Mesenchymal stem cell (in vitro differentiated cells and primary cell): ENCODE measurements around the gene MTCL3.

Experiments used
- DNase-seq: peaks from one replicate; pipeline ENCODE4 v3.0.0-alpha.2; 2013
- H2AFZ ChIP-seq: one replicate; pipeline ENCODE4 v1.6.1; 2013; ENCODE audit warnings: low read depth, mild to moderate bottlenecking, control low read depth, inconsistent platforms, low read length, moderate library complexity
- H2AK5ac ChIP-seq: 2 replicates; pipeline ENCODE4 v1.6.1; 2013; ENCODE audit warnings: low read length, moderate library complexity, mild to moderate bottlenecking, inconsistent platforms; ENCODE audit not compliant: severe bottlenecking
- H2BK120ac ChIP-seq: one replicate; pipeline ENCODE4 v1.6.1; 2013; ENCODE audit warnings: low read depth, mild to moderate bottlenecking, inconsistent platforms, low read length, moderate library complexity
- H2BK12ac ChIP-seq, 2 experiments: one replicate each; pipeline ENCODE4 v1.6.1; 2013; ENCODE audit warnings: inconsistent platforms in 2 of 2, low read length in 2 of 2, mild to moderate bottlenecking in 2 of 2, moderate library complexity in 2 of 2, control low read depth in 1 of 2
- H2BK15ac ChIP-seq: one replicate; pipeline ENCODE4 v1.6.1; 2013; ENCODE audit warnings: mild to moderate bottlenecking, low read depth, inconsistent platforms; ENCODE audit not compliant: poor library complexity, severe bottlenecking
- H2BK5ac ChIP-seq: 2 replicates; pipeline ENCODE4 v1.6.1; 2013; ENCODE audit warnings: low read depth, mild to moderate bottlenecking, low read length, control low read depth, inconsistent platforms; ENCODE audit not compliant: poor library complexity, severe bottlenecking
- H3K14ac ChIP-seq, 2 experiments: one replicate each; pipeline ENCODE4 v1.6.1; 2013; ENCODE audit warnings: inconsistent platforms in 2 of 2, low read length in 2 of 2, control low read depth in 1 of 2, mild to moderate bottlenecking in 1 of 2, moderate library complexity in 1 of 2
- H3K18ac ChIP-seq, 2 experiments: one replicate each; pipeline ENCODE4 v1.6.1; 2013; ENCODE audit warnings: inconsistent platforms in 2 of 2, low read length in 2 of 2, control low read depth in 1 of 2, low read depth in 1 of 2, mild to moderate bottlenecking in 1 of 2
- H3K23ac ChIP-seq, 2 experiments: one replicate each; pipeline ENCODE4 v1.6.1; 2013; ENCODE audit warnings: inconsistent platforms in 2 of 2, low read length in 2 of 2, mild to moderate bottlenecking in 2 of 2, moderate library complexity in 2 of 2, control low read depth in 1 of 2
- H3K27ac ChIP-seq: 2 replicates; pipeline ENCODE4 v1.5.1; 2013; ENCODE audit warnings: mild to moderate bottlenecking, moderate library complexity, low read length, control low read depth, inconsistent platforms; ENCODE audit not compliant: poor library complexity, severe bottlenecking
- H3K27me3 ChIP-seq, 2 experiments: 2 replicates each; pipeline versions ENCODE4 v1.6.1 to v1.7.0; 2013; ENCODE audit warnings: low read length in 2 of 2, mild to moderate bottlenecking in 2 of 2, moderate library complexity in 2 of 2, control low read depth in 1 of 2, inconsistent platforms in 1 of 2; ENCODE audit not compliant: control insufficient read depth in 1 of 2, insufficient read depth in 1 of 2
- H3K36me3 ChIP-seq, 2 experiments: 2 replicates each; pipeline versions ENCODE4 v1.6.1 to v1.7.0; 2013; ENCODE audit warnings: low read length in 2 of 2, control low read depth in 1 of 2, inconsistent platforms in 1 of 2, low read depth in 1 of 2, mild to moderate bottlenecking in 1 of 2; ENCODE audit not compliant: insufficient read depth in 2 of 2, control insufficient read depth in 1 of 2
- H3K4ac ChIP-seq, 2 experiments: one replicate each; pipeline ENCODE4 v1.6.1; 2013; ENCODE audit warnings: inconsistent platforms in 2 of 2, low read length in 2 of 2, mild to moderate bottlenecking in 2 of 2, moderate library complexity in 2 of 2, control low read depth in 1 of 2, low read depth in 1 of 2
- H3K4me1 ChIP-seq: 2 replicates; pipeline ENCODE4 v1.6.1; 2013; ENCODE audit warnings: low read depth, low read length, control low read depth; ENCODE audit not compliant: control insufficient read depth, insufficient read depth
- H3K4me2 ChIP-seq: 2 replicates; pipeline ENCODE4 v1.6.1; 2013; ENCODE audit warnings: low read length, mild to moderate bottlenecking, inconsistent platforms; ENCODE audit not compliant: poor library complexity, severe bottlenecking
- H3K4me3 ChIP-seq, 2 experiments: 2 replicates each; pipeline versions ENCODE4 v1.5.1 to v1.7.0; 2013; ENCODE audit warnings: low read length in 2 of 2, mild to moderate bottlenecking in 2 of 2, control low read depth in 1 of 2, low read depth in 1 of 2; ENCODE audit not compliant: insufficient read depth in 1 of 2
- H3K79me1 ChIP-seq: replicated peaks from 2 replicates; pipeline ENCODE4 v1.6.1; 2013; ENCODE audit warnings: mild to moderate bottlenecking, control low read depth, low read length, inconsistent platforms; ENCODE audit not compliant: poor library complexity, severe bottlenecking
- H3K9ac ChIP-seq: 2 replicates; pipeline ENCODE4 v1.7.0; 2013; ENCODE audit warnings: mild to moderate bottlenecking, low read length, moderate library complexity
- H3K9me3 ChIP-seq: 2 replicates; pipeline ENCODE4 v1.7.0; 2013; ENCODE audit warnings: mild to moderate bottlenecking, low read length; ENCODE audit not compliant: control insufficient read depth
- H4K8ac ChIP-seq: one replicate; pipeline ENCODE4 v1.6.1; 2013; ENCODE audit warnings: inconsistent platforms, mild to moderate bottlenecking, low read length, moderate library complexity
- H4K91ac ChIP-seq: one replicate; pipeline ENCODE4 v1.6.1; 2013; ENCODE audit warnings: mild to moderate bottlenecking, low read length, inconsistent platforms
- WGBS: methylation state at CpG from one replicate; pipeline ENCODE4 v1.1.7; 2013; ENCODE audit warnings: mixed read lengths; 5-methylcytosine and 5-hydroxymethylcytosine counted together

The MTCL3 gene

GRCh38 chr6:127466416-127466815 lies 52.7 kb downstream of the MTCL3 start:
- Histone ChIP-seq H3K4me2 (no peak overlapping the region), H3K18ac (no peak overlapping the region), H2BK12ac (no peak overlapping the region), H3K4ac (no peak overlapping the region), H3K27me3 (no peaks in the 10 kb centered on the region), H3K27ac (no peak overlapping the region), H2BK15ac (no peak overlapping the region), H3K9me3 (no peaks in the 10 kb centered on the region), H2AFZ (no peak overlapping the region), H3K4me3 (no peak overlapping the region), H3K79me1 (peaks cover 20% of the 10 kb centered on the region), H4K91ac (no peak overlapping the region), H2BK5ac (no peak overlapping the region), H3K4me1 (no peaks in the 10 kb centered on the region), H3K9ac (no peak overlapping the region), H3K36me3 (peaks cover 0 to 3% of the 10 kb centered on the region in 2 experiments), H2BK120ac (no peak overlapping the region), H3K14ac (no peak overlapping the region), H2AK5ac (no peak overlapping the region), H3K23ac (no peak overlapping the region), H4K8ac (no peak overlapping the region)
- DNase-seq = no peak
- 89% methylated on average over 4 of the region's 5 CpGs for WGBS

- peak; percentile 63 for DNase-seq
- Histone ChIP-seq H2AFZ (no peak overlapping the region), H3K9ac (peak overlapping the region; percentile 61), H3K27me3 (no peaks in the 10 kb centered on the region), H3K27ac (no peak overlapping the region), H3K4me3 (no peak overlapping the region), H3K18ac (no peak overlapping the region), H4K8ac (no peak overlapping the region), H3K9me3 (no peaks in the 10 kb centered on the region), H2BK120ac (no peak overlapping the region), H3K4ac (no peak overlapping the region), H2BK15ac (no peak overlapping the region), H4K91ac (no peak overlapping the region), H3K23ac (no peak overlapping the region), H2AK5ac (no peak overlapping the region), H3K4me1 (no peaks in the 10 kb centered on the region), H3K14ac (no peak overlapping the region), H3K4me2 (no peak overlapping the region), H2BK12ac (no peak overlapping the region), H2BK5ac (no peak overlapping the region), H3K79me1 (peaks cover 14% of the 10 kb centered on the region), H3K36me3 (peaks cover 0 to 6% of the 10 kb centered on the region in 2 experiments)
- 100% methylated on average over 1 of the region's 3 CpGs for WGBS
Measured at GRCh38 chr6:127464881-127465459, 54.2 kb downstream of the MTCL3 start.

GRCh38 chr6:127464161-127464880 lies 54.8 kb downstream of the MTCL3 start:
- no peak overlapping the region for H3K4me2 ChIP-seq
- no peak overlapping the region for H2AFZ ChIP-seq
- H2BK15ac ChIP-seq = no peak overlapping the region
- DNase-seq = peak; percentile 29
- no peaks in the 10 kb centered on the region for H3K4me1 ChIP-seq
- 58% methylated on average over 5 of the region's 6 CpGs for WGBS
- peaks cover 9% of the 10 kb centered on the region for H3K79me1 ChIP-seq
- peak overlapping the region; percentile 61 for H3K9ac ChIP-seq
- no peak overlapping the region for H2BK5ac ChIP-seq
- H3K27ac ChIP-seq = no peak overlapping the region
- H3K4ac ChIP-seq = no peak overlapping the region
- H4K91ac ChIP-seq = no peak overlapping the region
- no peak overlapping the region for H4K8ac ChIP-seq
- no peaks in the 10 kb centered on the region for H3K9me3 ChIP-seq
- no peak overlapping the region for H3K4me3 ChIP-seq
- no peak overlapping the region for H3K23ac ChIP-seq
- no peaks in the 10 kb centered on the region for H3K27me3 ChIP-seq
- H2BK12ac ChIP-seq = no peak overlapping the region
- H3K36me3 ChIP-seq = peaks cover 0 to 3% of the 10 kb centered on the region in 2 experiments
- H3K18ac ChIP-seq = no peak overlapping the region
- H2AK5ac ChIP-seq = no peak overlapping the region
- no peak overlapping the region for H3K14ac ChIP-seq
- H2BK120ac ChIP-seq = no peak overlapping the region

- H3K9me3 ChIP-seq = no peaks in the 10 kb centered on the region
Measured at GRCh38 chr6:127463056-127463455, 56.1 kb downstream of the MTCL3 start.

More at GRCh38 chr6:127463056-127463455, 56.1 kb downstream of the MTCL3 start:
- no peak overlapping the region for H4K8ac ChIP-seq
- no peak overlapping the region for H3K4ac ChIP-seq
- no peak overlapping the region for H2AFZ ChIP-seq
- no peak overlapping the region for H3K18ac ChIP-seq
- no peak overlapping the region for H2BK120ac ChIP-seq
- no peaks in the 10 kb centered on the region for H3K27me3 ChIP-seq
- WGBS = 89% methylated on average over 4 of the region's 5 CpGs
- H3K9ac ChIP-seq = peak overlapping the region; percentile 60
- peak; percentile 31 for DNase-seq
- peaks cover 0 to 3% of the 10 kb centered on the region in 2 experiments for H3K36me3 ChIP-seq
- no peak overlapping the region for H2AK5ac ChIP-seq
- H2BK12ac ChIP-seq = no peak overlapping the region
- H3K4me3 ChIP-seq = no peak overlapping the region
- no peak overlapping the region for H2BK15ac ChIP-seq
- H2BK5ac ChIP-seq = no peak overlapping the region
- no peak overlapping the region for H4K91ac ChIP-seq
- H3K4me1 ChIP-seq = no peaks in the 10 kb centered on the region
- H3K14ac ChIP-seq = no peak overlapping the region
- H3K79me1 ChIP-seq = peaks cover 10% of the 10 kb centered on the region
- no peak overlapping the region for H3K27ac ChIP-seq
- no peak overlapping the region for H3K23ac ChIP-seq
- no peak overlapping the region for H3K4me2 ChIP-seq
